ENCODE data around the gene ACACA. TPM values are rescaled to one million over a fixed set of nuclear protein-coding genes. Genes with fewer than 3 reads are reported as not detected.

The ACACA gene
- total and polyA plus RNA-seq, 12 donors = 5.6 to 28.0 (median 16.2) TPM

- Histone ChIP-seq H3K4me1 (no peaks in the 10 kb centered on the region), H3K27me3 (peaks cover 0 to 62% (median 40%) of the 10 kb centered on the region in 7 donors), H3K4me3 (no peak overlapping the region), H3K9me3 (peaks cover 0 to 7% (median 0%) of the 10 kb centered on the region in 11 donors), H3K27ac (no peak overlapping the region), H3K36me3 (no peaks in the 10 kb centered on the region)
- 45 to 46% methylated on average over 23 of the region's 23 CpGs for WGBS, 2 donors
- intact Hi-C loops (cut with DNase I) = no loop called here
- DNase-seq = no peak
- ATAC-seq = no peak
- TF ChIP-seq, protein P1, sequence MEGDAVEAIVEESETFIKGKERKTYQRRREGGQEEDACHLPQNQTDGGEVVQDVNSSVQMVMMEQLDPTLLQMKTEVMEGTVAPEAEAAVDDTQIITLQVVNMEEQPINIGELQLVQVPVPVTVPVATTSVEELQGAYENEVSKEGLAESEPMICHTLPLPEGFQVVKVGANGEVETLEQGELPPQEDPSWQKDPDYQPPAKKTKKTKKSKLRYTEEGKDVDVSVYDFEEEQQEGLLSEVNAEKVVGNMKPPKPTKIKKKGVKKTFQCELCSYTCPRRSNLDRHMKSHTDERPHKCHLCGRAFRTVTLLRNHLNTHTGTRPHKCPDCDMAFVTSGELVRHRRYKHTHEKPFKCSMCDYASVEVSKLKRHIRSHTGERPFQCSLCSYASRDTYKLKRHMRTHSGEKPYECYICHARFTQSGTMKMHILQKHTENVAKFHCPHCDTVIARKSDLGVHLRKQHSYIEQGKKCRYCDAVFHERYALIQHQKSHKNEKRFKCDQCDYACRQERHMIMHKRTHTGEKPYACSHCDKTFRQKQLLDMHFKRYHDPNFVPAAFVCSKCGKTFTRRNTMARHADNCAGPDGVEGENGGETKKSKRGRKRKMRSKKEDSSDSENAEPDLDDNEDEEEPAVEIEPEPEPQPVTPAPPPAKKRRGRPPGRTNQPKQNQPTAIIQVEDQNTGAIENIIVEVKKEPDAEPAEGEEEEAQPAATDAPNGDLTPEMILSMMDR (IDR thresholded peaks at IDR 0.05) = no peak
Observed at GRCh38 chr17:37065486-37066321, 340.9 kb downstream of the ACACA start.

- TF ChIP-seq, protein P1 (IDR thresholded peaks at IDR 0.05) = no peak
- Histone ChIP-seq H3K4me3 (no peak overlapping the region), H3K36me3 (no peaks in the 10 kb centered on the region), H3K9me3 (peaks cover 0 to 7% (median 0%) of the 10 kb centered on the region in 11 donors), H3K27ac (no peak overlapping the region), H3K27me3 (peaks cover 0 to 62% (median 40%) of the 10 kb centered on the region in 7 donors), H3K4me1 (no peaks in the 10 kb centered on the region)
- WGBS, 2 donors = 83 to 85% methylated on average over 8 of the region's 8 CpGs
- ATAC-seq (no peak), DNase-seq (no peak)
- intact Hi-C loops (cut with DNase I) = no loop called here
Observed at GRCh38 chr17:37064956-37065355, 341.7 kb downstream of the ACACA start.

DNA sequence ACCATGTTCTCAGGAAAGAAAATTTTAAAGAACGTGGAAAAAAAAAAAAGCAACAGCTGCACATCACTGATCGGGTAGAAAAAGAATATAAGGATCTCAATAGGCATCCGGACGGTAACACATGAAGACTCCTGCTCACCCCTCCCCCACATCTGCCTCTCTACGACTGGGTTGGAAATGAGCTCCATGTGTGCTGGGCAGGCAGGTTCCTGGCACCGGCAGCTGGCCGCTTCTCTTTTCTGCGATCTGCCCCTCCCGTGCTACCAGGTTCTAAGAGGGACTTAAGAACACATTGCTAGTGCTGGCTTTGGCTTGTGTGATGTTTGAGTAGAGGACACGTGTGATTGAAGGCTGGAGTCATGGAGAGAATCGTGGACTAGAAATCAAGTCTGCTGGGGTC is 342.4 kb downstream of the ACACA start:
- no peak overlapping the region for H3K27ac ChIP-seq
- H3K27me3 ChIP-seq = peaks cover 0 to 62% (median 40%) of the 10 kb centered on the region in 7 donors
- no peaks in the 10 kb centered on the region for H3K4me1 ChIP-seq
- no peak overlapping the region for H3K4me3 ChIP-seq
- DNase-seq (no peak), ATAC-seq (no peak)
- intact Hi-C loops (cut with DNase I) = no loop called here
- no peaks in the 10 kb centered on the region for H3K36me3 ChIP-seq
- TF ChIP-seq, protein P1 (IDR thresholded peaks at IDR 0.05) = no peak
- WGBS, 2 donors = 56 to 66% methylated on average over 11 of the region's 11 CpGs
- H3K9me3 ChIP-seq = peaks cover 0 to 4% (median 0%) of the 10 kb centered on the region in 11 donors

GRCh38 chr17:37062021-37062420 is 344.6 kb downstream of the ACACA start:
- intact Hi-C loops (cut with DNase I) = no loop called here
- Histone ChIP-seq H3K9me3 (no peaks in the 10 kb centered on the region), H3K27ac (no peak overlapping the region), H3K27me3 (peaks cover 0 to 43% (median 29%) of the 10 kb centered on the region in 7 donors), H3K4me3 (no peak overlapping the region), H3K36me3 (peaks cover 0 to 12% (median under 1%) of the 10 kb centered on the region in 9 donors), H3K4me1 (no peaks in the 10 kb centered on the region)
- TF ChIP-seq, protein P1 (IDR thresholded peaks at IDR 0.05) = no peak
- 64 to 72% methylated on average over 9 of the region's 9 CpGs for WGBS, 2 donors
- DNase-seq = no peak
- no peak for ATAC-seq

Data from heart right ventricle (tissue), 16 donors.